Lung (tissue), 12 donors: ENCODE results near the gene VAMP8. TPM values are rescaled to one million over a fixed set of nuclear protein-coding genes. Genes with fewer than 3 reads are reported as not detected.
"Not testable (repeated sequence)": the region's sequence is repeated elsewhere in the genome, so short reads cannot be mapped to it uniquely, and the experiment has no call there.

Source experiments
- ATAC-seq: fragments of 200-7000 bp; cut with Tn5 transposase; one replicate; pipeline ENCODE4 v1.9.1; 2020; ENCODE audit warnings: moderate number of reproducible peaks; ENCODE audit not compliant: insufficient read depth, low FRiP score
- DNase-seq, 3 donors: peaks; one replicate each; pipeline ENCODE4 v3.0.0-alpha.2; 2013 to 2017
- H3K27ac ChIP-seq, 2 donors: one replicate each; pipeline ENCODE4 v1.5.1; 2013; ENCODE audit warnings: mild to moderate bottlenecking in 2 of 2, moderate library complexity in 2 of 2, control low read depth in 1 of 2, inconsistent platforms in 1 of 2, low read depth in 1 of 2, low read length in 1 of 2
- H3K27me3 ChIP-seq, 3 donors: one replicate each; pipeline ENCODE4 v1.5.1; 2013; ENCODE audit warnings: low read length in 2 of 3; ENCODE audit not compliant: control insufficient read depth in 3 of 3, insufficient read depth in 3 of 3
- H3K36me3 ChIP-seq, 4 donors: one replicate each; pipeline ENCODE4 v1.5.1; 2013; ENCODE audit warnings: low read length in 4 of 4, mild to moderate bottlenecking in 1 of 4, moderate library complexity in 1 of 4; ENCODE audit not compliant: control insufficient read depth in 4 of 4, insufficient read depth in 4 of 4
- H3K4me1 ChIP-seq, 5 donors: one replicate each; pipeline ENCODE4 v1.5.1; 2013; ENCODE audit warnings: low read length in 5 of 5, mild to moderate bottlenecking in 2 of 5, moderate library complexity in 1 of 5; ENCODE audit not compliant: control insufficient read depth in 5 of 5, insufficient read depth in 5 of 5
- H3K4me3 ChIP-seq: one replicate; pipeline ENCODE4 v1.5.1; 2013; ENCODE audit warnings: mild to moderate bottlenecking, control low read depth, moderate library complexity
- H3K9ac ChIP-seq, 2 donors: one replicate each; pipeline ENCODE4 v1.5.1; 2013; ENCODE audit warnings: low read length in 2 of 2, control low read depth in 1 of 2; ENCODE audit not compliant: insufficient read depth in 1 of 2
- H3K9me3 ChIP-seq, 4 donors: one replicate each; pipeline ENCODE4 v1.5.1; 2013; ENCODE audit warnings: low read length in 3 of 4, mild to moderate bottlenecking in 1 of 4, moderate library complexity in 1 of 4; ENCODE audit not compliant: control insufficient read depth in 4 of 4, insufficient read depth in 3 of 4
- WGBS, 2 donors: extraction: QIAGEN DNeasy Blood & Tissue Kit; methylation state at CpG; one replicate each; pipeline ENCODE4 v1.1.7; 2013; 5-methylcytosine and 5-hydroxymethylcytosine counted together
- polyA plus RNA-seq, 2 donors: library from polyadenylated mRNA; stranded (reverse); fragments of 200-250 nt; gene quantifications; one replicate each; pipeline ENCODE4 v1.2.1, GENCODE V29; 2013
- total RNA-seq, 2 donors: library from RNA; depleted of rRNA in 1 of 2; stranded (reverse); fragments of >200 nt in 1 of 2; gene quantifications; one replicate each; pipeline ENCODE4 v1.2.1, GENCODE V29; 2014 to 2021
- TF ChIP-seq, protein P1 (sequence below): IDR thresholded peaks from 2 replicates; pipeline ENCODE4 v1.5.1; 2012; ENCODE audit warnings: mild to moderate bottlenecking; ENCODE audit errors: control extremely low read depth, extremely low read depth
- donor health status: control.
- donor health status: control.
- donor health status: Bipolar disorder and iron deficiency.
- donor health status: healthy.
- donor health status: DM: yes; HTN: yes; CAD: no.

VAMP8 gene
- total and polyA plus RNA-seq, 4 donors: 64.0 to 626 (median 320) TPM

DNA sequence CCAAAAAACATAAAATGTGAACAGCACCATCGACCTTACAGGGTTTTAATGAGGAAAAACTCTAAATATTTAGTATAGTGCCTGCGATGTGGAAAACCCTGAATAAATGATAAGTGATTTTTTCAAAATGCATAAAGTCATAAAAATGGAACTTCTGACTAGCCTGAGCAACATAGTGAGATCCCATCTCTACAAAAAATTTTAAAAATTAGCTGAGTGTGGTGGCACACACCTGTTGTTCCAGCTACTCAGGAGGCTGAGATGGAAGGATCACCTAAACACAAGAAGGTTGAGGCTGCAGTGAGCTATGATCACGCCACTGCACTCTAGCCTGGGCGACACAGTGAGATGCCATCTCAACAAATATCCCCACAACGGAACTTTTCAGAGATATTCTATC is 20.3 kb upstream of the VAMP8 start:
- H3K9ac ChIP-seq: no peak overlapping the region
- TF ChIP-seq, protein P1, sequence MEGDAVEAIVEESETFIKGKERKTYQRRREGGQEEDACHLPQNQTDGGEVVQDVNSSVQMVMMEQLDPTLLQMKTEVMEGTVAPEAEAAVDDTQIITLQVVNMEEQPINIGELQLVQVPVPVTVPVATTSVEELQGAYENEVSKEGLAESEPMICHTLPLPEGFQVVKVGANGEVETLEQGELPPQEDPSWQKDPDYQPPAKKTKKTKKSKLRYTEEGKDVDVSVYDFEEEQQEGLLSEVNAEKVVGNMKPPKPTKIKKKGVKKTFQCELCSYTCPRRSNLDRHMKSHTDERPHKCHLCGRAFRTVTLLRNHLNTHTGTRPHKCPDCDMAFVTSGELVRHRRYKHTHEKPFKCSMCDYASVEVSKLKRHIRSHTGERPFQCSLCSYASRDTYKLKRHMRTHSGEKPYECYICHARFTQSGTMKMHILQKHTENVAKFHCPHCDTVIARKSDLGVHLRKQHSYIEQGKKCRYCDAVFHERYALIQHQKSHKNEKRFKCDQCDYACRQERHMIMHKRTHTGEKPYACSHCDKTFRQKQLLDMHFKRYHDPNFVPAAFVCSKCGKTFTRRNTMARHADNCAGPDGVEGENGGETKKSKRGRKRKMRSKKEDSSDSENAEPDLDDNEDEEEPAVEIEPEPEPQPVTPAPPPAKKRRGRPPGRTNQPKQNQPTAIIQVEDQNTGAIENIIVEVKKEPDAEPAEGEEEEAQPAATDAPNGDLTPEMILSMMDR: no peak
- H3K27me3 ChIP-seq: no peaks in the 10 kb centered on the region
- no peak for ATAC-seq
- 95 to 98% methylated on average over 5 of the region's 5 CpGs for WGBS, 2 donors
- no peak overlapping the region for H3K4me3 ChIP-seq
- peaks cover 0 to 18% (median 6%) of the 10 kb centered on the region in 5 donors for H3K4me1 ChIP-seq
- peaks cover 2 to 45% (median 24%) of the 10 kb centered on the region in 4 donors for H3K36me3 ChIP-seq
- no peaks in the 10 kb centered on the region for H3K9me3 ChIP-seq
- DNase-seq: no peak
- H3K27ac ChIP-seq: no peak overlapping the region

DNA sequence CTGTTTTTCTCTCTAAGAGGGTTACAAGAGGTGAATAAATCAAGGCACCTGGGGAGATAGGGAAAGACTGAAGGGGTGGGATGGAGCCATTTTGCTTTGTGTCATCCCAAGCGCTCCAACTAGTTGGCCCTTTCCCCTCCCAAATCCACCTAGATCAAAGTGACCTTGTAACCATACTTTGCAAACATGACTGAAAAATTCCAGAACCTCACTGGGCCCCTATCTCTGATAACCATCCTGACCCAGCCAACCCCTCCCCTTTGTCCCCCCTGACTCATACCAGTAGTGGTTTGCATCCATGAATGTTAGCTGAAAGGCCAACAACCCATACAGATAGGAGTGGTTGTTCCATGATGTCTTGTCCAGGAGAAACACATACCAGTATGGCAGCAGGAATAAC is 19.2 kb upstream of the VAMP8 start:
- Histone ChIP-seq H3K4me1 (peaks cover 0 to 18% (median 6%) of the 10 kb centered on the region in 5 donors), H3K27ac (peak overlapping the region in 1 of 2 donors; percentile 45), H3K36me3 (peaks cover 0 to 37% (median 17%) of the 10 kb centered on the region in 4 donors), H3K4me3 (no peak overlapping the region), H3K27me3 (no peaks in the 10 kb centered on the region), H3K9ac (no peak overlapping the region), H3K9me3 (no peaks in the 10 kb centered on the region)
- ATAC-seq (no peak), DNase-seq (no peak)
- WGBS, 2 donors: 96 to 100% methylated on average over 1 of the region's 1 CpG
- TF ChIP-seq, protein P1: no peak

DNA sequence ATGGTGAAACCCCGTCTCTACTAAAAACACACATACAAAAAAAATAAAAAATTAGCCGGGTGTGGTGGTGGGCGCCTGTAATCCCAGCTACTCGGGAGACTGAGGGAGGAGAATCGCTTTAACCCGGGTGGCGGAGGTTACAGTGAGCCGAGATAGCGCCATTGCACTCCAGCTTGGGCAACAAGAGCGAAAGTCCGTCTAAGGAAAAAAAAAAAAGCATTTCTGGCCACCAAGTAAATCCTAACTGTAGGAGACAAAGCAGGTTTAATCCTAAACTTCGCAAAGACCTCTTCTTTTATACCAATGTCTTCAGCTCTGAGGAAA is 17.0 kb upstream of the VAMP8 start:
- WGBS, 2 donors: 83 to 84% methylated on average over 12 of the region's 12 CpGs
- not testable (repeated sequence) for H3K4me3 ChIP-seq, ATAC-seq, H3K27ac ChIP-seq, H3K27me3 ChIP-seq, H3K9me3 ChIP-seq, DNase-seq
- Histone ChIP-seq H3K4me1 (peaks cover 0 to 18% (median 6%) of the 10 kb centered on the region in 5 donors), H3K36me3 (peaks cover 0 to 20% (median 10%) of the 10 kb centered on the region in 4 donors), H3K9ac (peak overlapping the region; percentile 73 to 85)

DNA sequence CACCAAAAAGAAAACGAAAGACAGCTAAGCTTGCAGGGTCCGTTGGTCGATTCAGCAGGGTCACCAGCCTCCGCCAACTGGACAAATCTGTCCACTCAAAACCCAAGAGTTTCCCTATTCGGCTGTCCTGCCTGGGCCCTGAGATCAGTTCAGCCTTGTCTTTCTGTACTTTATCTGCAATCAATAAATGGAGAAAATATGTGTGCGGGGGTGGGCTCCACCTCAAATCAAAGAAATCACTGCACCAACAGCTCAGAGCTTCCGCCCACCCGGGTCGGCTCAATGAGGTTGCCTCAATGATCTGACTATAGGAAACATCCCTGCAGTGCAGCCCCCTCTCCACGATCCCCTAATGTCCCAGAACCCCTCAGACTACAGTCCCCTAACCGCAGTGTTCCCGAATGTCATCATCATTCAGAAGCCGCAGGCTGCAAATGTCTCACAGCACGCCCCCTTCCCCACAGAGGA is 16.5 kb upstream of the VAMP8 start:
- Histone ChIP-seq H3K9ac (peak overlapping the region; percentile 73 to 85), H3K27me3 (no peaks in the 10 kb centered on the region), H3K27ac (peak overlapping the region; percentile 66 to 91), H3K4me3 (peak overlapping the region; percentile 57), H3K9me3 (no peaks in the 10 kb centered on the region), H3K36me3 (peaks cover 0 to 17% (median 8%) of the 10 kb centered on the region in 4 donors), H3K4me1 (peaks cover 0 to 18% (median 6%) of the 10 kb centered on the region in 5 donors)
- WGBS, 2 donors: 4 to 10% methylated on average over 14 of the region's 14 CpGs
- peak; percentile 9 for ATAC-seq
- DNase-seq: no peak
- TF ChIP-seq, protein P1: no peak
